Activated CD4-positive, alpha-beta T cell treated with anti-CD3 and anti-CD28 coated beads for 1 hour (primary cell): ENCODE measurements around the gene AKAP6.

Experiments
- DNase-seq: peaks from one replicate; pipeline ENCODE4 v3.0.0-alpha.2; 2020

Gene AKAP6

DNA sequence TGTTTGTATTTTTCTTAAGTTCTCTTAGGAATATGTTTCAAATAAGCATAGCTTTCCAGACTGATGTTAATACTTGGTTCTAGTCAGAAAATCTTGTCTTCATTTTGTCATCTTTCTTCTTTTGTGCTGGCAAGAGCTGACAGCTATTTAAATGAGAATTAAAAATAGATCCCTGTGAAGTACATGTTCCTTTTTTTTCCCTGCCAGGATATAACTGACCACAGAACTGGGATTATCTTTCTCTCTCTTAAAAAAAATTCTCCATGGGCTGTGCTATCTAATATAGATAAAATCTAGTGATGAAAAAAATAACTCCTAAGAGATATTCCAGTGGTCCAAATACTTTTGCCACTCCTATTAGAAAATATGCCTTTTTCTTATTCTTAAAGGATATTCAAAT is 163.4 kb downstream of the AKAP6 start:
- DNase-seq = no peak

DNA sequence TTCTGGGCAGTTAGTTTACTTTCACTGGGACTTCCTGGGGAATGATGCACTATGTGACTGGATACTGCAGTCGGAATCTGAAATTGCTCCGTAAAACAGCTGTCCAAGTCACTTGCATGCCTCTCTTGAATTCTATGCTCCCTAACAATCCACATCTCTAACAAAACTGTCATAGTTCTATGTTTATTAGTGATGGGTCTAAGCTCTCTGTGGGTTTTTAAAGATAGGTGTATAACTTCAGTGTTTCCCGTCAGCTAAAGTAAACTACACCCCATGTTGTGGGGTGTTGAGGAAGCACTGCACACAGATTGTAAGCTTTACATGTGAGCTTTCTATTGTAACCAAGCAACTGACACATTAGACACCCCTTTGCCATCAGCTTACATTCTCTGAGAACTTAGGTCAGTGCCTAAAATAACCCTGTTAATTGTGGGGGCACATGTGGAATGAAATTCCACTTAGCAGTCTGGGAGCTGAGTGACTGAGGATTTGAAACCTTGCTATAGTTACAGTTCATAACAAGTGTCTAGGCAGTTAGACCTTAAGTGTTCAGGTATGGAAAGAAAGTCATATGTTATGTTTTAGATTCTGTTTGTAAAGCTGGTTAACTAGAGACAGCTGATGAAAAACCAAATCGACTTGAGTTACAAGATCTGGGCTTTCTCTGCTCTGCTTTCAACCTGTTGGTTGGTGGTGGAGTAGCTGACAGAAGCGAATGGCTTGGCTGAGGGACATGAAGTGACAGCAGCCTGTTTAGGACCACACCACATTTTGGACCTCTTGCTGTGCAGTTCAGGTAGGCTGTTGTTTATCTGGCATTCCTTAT is 165.7 kb downstream of the AKAP6 start:
- DNase-seq = no peak

DNA sequence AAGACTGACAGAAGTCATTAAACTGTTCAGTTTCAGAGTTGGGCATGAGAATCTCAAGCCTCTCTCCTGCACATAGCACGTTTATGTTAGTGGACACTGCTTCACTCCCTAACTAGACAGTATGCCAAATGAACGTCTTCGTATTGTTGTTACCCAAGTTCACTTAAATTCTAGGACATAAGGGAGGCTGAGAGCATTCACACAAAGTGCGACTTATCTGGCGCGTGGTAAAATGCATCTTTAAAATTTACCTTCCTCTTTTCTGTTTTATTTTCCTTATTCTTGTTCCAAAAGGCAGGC is 166.3 kb downstream of the AKAP6 start:
- no peak for DNase-seq

DNA sequence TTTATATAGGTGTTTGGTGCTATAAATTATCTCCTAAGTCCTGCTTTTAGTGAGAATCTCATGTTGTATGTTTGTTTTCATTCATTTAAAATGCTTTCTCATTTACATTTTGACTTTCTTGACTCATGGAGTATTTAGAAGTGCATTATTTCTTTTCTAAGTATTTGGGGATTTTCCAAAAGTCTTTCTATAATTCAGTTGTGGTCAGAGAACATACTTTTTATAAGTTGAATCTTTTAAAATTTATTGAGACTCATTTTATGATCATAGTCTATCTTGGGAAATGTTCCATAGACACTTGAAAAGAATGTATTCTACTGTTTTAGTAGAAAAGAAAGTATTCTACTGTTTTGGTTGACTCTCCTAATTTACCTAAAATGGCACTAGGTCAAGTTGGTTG is 168.2 kb downstream of the AKAP6 start:
- no peak for DNase-seq

DNA sequence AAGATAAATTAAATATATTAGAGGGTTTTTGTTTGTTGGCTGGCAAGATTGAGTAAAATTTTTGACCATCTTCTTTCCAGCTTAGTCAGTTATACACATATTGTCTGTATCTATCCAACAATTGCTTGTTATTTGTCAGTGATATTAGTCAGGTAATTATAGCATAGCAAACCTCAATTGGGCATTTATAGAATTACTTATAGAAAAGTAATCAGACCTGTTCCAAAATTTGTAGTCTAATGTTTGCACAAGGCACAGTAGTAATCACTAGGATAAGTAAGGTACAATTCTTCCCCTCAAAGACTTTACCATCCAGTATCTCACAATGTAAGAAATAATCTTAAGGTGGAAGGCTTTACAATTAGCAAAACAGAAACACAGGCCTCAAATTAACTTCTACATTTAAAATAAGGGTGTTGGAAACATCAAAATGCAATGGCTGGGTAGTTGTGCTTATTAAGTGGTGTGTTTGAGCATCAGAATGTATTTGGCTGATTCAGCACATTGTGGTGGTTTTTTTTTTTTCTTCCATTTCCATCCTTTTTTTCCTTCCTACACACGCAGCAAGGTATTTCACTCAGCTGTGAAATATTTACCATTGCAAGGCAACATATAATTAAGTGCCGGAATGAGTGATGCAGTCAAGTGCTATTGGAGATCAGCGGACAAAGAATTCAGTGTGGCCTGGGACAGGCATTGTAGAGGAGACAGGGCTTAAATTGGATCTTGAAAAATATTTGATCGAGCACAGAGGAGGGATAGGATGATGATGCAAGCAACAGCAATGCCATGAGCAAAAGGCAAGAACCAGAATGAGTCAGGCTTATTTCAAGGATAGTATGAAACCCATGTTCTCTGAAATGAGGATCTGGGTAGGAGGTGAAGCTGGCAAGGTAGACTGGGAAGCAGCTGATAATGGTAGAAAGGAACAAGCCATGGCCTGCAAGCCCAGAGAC is 178.2 kb downstream of the AKAP6 start:
- DNase-seq = no peak

DNA sequence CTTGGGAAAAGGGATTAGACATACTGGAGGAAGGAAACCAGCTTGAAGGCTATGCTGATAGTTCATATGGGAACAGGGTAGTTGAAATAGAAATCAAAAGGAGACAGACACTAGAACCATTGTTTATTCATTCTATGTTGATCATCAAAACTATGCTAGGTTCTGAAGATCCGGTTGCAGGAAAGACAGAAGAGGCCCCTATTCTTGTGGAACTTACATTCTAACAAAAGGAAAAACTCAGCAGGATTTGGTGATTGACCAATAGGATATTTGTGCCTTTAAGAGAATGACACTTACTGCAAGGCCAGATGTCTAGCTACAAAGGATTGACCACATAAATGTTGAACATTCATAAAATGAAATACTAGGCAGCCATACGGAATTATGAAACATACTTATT is 179.2 kb downstream of the AKAP6 start:
- DNase-seq = no peak

DNA sequence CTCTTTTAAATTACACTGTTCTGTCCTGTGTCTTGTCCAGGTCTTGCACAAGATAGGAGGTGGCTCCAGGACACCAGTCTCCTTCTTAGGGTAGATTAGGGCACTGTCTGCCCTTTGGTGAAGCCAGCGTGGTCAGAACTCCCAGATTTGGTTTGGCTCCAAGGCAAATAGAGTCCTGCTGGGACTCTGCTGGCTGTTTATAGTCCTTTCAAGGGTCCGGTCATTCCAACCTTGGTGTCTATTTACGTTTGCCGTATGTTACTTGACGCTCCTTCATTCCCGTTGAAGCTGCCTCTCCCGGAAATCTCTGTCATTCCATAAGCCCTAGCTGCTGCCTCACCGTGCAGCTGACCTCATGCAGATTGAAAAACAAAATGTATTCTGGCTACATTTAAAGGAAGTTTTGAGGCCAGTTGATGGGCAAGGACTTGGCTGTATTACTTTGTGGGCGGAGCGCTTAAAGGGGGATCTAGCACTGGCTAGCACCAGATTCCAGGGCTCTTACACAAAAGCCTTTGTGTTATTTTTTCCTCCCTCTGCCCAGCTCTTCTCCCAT is 180.6 kb downstream of the AKAP6 start:
- no peak for DNase-seq

DNA sequence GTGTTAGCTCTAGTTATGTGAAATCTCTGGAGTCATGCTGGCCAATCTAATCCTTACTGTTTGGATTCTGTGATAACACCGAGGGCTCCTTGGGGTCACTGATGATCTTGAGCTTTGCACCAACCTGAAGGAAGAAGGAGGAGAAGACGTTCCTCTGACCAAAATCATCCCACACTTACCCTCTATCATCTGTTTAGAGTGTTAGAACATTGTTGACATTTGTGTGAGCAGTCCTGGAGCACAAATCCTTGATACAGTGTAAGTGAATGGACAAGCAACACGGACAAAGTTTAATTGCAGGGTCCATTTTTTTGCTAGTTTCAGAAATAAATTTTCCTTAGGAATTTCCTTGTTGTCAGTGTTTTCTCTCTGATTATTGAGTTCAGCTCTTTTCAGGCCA is 181.7 kb downstream of the AKAP6 start:
- no peak for DNase-seq

DNA sequence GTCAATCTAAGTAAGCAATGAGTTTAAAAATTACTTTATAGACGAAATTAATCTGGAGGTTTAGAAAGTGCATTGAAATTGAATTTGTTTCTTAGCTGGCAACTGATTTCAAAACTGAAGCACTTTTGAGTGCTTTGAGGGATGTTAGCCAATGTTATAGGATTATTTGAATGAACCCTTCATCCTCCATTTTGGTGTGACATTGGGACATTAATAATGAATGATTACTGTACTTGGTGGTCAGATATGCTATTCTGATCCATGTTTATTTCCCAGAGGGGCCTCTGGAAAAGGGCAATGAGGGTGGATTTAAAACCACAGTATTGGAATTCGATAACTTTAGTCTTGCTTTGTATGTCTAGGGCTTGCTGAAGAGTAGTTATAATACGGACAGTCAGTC is 183.2 kb downstream of the AKAP6 start:
- DNase-seq = no peak

DNA sequence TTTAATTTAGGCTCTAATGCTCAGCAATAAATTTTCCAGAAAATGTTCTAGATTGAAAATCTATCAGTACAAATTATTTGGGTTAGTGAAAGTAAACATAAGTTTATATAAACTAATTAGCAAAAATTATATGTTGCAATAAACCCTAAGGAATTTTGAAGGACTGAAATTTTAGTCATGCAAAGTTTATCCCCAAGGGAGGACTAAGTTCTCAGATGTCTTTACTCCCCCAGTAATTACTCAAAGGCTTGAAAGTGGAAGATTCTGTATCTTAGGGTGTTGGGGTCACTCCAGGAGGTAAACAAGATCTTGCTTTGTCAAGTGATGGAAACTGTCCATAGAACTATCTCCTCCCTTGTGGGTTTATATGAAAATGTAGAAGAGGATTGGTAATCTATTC is 183.7 kb downstream of the AKAP6 start:
- DNase-seq = no peak

DNA sequence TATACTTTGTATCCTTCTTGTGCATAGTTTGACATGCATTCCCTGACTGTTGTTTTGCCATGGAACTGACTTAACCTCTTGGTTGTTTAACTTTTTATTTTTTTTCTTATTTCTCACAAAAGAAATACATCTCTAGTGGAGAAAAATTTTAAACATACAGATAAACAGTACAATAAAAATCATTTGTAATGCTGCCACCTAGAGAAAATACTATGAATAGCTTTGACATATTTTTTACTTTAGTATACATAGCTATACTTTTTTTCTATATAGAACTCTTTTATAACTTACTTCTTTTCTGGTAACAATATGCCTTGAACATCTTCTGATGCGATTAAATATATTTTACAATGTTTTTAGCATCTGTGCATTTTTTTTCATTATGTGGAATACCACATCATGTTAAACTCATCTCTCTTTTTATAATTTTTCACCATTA is 184.5 kb downstream of the AKAP6 start:
- no peak for DNase-seq

DNA sequence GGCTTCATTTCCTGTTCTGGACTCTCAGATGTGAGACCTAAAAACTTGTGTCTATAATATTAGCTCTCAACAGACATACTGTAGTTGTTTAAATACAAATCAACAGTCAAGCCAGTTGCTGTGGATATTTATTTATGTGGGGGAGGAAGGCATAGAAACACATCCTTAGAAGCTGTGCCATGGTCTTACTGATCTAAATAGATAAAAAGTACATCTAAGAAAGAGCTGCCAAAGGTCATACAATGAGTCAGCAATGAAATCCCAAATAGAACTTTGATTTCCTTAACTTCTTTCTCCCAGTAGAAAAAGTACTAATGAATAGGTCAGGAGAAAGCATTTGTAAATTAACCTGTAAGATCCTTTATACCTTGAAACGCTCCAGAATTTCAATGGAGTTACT is 185.1 kb downstream of the AKAP6 start:
- no peak for DNase-seq

DNA sequence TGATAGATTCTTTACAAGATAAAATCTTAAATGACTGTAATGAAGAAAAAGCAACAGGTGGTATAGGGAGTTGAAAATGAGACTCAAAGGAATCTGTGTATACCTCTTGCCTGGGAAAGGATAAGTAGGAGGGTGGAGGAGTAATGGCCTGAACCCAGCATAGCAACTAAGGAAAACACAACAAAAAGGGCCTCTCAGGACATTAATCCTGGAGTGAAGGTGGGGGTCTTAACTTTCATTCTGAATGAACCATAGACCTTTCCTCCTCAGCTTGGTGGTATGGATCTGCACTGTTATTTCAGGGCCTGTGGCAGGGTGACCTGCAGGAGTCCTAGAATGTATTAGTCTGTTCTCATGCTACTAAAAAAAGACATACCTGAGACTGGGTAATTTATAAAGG is 185.6 kb downstream of the AKAP6 start:
- no peak for DNase-seq

DNA sequence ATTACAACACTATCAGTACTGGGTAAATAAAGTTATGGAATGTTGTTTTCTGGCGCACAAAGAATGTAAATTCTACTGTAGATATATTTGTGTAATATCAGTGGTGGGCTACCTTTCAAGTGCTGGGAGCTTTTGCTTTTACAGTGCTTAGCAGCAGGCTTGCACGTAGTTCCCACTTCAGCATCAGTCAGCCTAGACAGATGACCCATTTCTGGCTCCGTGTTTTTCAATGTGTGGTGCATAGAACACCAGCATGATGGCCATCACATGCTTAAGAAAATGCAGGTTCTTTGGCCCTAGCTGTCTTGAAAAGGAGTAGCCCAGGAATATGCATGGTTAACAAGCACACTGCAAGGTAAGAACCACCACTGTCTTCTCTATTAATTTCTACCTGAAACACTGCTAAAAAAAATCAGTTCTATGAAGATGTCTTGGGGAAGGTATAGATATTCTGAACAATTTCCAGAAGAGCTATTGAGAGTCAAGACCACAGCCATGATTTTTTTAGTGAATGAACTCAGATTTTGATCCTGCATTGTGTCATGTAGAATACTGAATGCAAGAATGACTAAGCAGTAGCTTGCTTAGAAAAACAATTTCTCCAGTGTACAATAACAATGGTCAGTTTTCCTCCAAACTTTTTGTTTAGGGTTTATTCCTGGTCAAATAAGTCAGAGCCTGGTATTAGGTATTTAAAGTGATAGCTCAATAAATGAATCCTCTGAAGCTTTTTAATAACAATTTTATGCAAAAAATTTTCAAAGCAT is 195.7 kb downstream of the AKAP6 start:
- DNase-seq = no peak

DNA sequence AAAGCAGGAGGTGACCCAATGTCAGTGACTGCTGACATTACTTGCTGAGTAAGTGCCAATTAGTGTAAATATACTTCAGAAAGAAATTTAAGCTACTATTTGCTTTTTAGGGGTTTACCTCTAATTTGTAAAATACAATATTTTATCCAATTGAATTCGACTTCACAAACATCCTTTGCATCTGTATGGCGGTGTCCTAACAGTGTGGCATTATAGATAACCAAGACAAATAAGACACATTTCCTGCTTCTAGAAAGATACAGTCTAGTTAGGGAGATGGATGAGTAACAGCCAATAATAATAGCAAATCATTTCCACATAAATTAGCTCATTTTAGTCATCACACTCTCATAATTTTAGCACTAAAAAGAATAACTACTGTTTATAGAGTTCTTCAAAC is 196.5 kb downstream of the AKAP6 start:
- DNase-seq = no peak

DNA sequence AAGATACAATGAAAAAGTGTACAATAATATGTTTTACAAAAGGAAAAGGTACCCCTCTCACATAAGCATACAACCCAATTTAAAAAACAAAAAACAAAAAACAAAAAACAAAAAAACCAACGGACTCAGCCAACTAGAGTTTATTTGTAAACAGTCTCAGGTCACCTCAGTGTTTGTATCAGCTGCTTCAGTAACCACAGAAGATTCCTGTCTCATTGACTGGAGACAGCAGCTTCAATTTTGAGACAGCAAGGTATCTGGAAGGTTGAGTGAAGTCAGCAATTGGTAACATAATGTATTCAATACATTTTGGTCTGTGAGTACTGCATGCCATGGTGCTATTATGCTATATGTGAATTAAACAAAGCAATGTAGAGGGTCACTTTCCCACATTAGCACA is 201.7 kb downstream of the AKAP6 start:
- no peak for DNase-seq

DNA sequence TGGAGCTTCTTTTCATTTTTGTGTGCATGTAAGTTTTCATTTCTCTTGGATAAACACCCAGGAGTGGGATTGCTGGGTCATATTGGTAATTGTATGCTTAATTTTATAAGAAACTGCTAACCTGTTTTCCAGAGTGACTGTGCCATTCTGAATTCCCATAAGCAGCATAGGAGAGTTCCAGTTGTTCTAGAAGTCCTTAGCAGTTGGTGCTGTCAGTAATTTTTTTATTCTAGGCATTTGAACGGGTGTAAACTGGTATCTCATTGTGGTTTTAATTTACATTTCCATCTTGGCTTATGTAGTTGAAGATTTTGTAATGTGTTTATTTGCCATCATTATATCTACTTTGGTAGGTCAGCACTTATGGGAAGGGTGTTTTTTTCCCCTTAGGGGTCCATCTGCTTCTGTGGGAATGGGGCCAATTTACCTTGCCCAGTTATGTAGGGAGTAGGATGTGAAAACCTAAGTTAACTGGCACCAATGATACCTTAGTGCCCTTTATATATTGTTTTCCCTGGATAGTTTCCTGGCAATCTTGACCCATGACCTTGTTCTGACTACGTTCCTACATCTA is 202.9 kb downstream of the AKAP6 start:
- DNase-seq = no peak

DNA sequence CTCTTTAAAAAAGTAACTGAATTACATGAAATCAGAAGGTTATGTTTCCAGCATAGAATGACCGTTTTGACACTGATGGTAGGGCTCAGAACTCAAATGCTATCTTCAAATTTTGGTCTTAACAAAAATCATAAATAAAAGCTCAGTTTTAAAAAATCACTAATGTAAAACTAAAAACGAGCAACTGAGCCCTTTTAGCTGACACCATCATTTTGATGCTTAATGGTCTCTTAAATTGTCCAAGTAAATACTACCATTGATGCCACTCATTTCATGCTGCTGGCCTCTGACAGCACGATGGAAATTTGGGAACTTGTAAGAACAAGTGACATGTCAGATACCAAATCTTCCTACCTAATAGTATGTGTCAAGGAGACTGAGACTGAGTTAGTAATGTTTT is 205.0 kb downstream of the AKAP6 start:
- no peak for DNase-seq

DNA sequence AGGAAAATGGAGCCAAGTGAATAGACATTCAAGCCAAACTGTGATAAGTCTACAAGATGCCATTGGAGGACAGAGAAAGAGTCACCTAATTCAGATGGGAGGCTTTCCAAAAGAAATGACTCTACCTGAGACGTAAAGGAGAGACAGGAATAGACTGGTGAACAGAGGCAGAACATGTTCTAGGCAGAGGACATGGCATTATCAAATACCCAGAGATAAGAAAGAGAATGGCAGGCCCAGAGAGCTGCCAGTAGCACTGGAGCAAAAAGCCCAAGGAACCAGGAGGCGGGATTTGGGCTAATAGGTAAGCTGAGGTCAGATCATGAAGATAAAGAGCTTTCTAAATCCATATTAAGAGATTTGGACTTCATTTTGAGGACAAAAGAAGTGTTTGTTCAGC is 207.1 kb downstream of the AKAP6 start:
- DNase-seq = no peak

DNA sequence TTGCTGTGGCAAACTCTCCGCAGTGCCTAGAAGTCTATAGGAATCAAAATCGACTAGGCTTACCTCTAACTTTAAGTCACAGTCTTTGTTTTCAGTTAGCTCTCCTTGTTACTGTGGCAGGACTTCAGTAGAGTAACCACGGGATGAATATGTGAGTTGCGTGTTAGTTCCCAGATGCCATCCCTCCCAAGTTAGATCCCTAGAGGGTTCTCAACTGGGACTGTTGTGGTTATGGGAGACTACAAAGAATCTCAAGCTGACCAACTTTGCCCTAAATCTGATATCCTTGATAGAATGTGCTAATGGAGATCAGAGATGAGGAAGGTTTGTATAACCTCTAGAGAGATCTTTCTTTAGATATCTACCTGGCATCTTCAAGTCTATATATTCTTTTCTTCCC is 208.1 kb downstream of the AKAP6 start:
- DNase-seq = no peak

DNA sequence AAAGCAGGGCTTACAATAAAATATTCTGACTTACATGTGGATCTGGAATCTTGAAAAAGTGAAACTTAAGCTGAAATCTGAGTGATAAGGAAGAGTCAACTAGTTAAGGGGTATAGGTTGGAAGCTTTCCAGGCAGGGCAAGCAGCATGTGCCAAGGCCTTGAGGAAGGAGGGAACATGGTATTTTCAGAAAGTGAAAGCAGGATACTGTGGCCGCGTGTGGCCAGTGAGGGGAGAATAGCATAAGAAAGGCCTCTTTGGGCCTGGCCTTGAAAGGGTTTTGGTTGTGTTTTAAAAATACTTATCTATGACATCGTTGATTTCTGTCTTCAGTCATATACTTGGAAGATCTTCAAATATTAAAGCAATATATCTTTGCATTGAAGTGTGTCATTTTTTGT is 213.4 kb downstream of the AKAP6 start:
- DNase-seq = no peak

DNA sequence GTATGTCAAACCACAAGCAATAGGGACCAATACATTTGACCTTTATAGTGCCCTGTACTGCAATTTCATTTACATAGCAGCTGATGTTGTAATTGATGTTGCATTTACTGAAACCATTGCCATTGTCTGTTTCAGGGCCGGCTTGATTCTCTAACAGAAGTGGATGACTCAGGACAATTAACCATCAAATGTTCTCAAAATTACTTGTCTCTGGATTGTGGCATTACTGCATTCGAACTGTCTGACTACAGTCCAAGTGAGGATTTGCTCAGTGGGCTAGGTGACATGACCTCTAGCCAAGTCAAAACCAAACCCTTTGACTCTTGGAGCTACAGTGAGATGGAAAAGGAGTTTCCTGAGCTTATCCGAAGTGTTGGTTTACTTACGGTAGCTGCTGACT is 216.0 kb downstream of the AKAP6 start:
- DNase-seq = no peak
